ENCODE results near the gene TFR2.

DNA sequence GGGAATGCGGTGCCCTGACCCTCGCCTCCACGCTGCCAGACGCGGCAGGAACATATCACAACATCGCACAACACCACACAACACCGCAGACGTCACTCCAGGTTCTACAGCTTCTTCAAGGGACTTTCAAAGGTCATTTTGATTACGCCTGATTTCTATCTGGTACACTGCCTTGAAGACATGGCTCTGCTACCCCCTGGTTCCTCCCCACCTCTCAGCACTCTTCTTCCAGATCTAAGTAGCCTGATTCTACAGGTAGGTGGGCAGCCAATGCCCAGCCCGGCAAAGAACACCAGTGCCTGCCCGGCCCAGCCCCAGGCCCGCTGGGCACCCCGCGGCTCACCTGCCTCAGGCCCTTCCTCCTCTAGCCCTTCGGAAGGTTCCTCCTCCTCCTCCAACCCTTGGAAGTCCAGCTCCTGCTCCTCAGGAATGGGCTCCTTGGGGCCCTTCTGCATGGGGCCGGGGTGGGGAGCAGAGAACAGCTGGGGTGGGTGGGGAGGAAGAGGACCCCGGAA is 44.3 kb upstream of the TFR2 start:
- TF ChIP-seq, protein P1, sequence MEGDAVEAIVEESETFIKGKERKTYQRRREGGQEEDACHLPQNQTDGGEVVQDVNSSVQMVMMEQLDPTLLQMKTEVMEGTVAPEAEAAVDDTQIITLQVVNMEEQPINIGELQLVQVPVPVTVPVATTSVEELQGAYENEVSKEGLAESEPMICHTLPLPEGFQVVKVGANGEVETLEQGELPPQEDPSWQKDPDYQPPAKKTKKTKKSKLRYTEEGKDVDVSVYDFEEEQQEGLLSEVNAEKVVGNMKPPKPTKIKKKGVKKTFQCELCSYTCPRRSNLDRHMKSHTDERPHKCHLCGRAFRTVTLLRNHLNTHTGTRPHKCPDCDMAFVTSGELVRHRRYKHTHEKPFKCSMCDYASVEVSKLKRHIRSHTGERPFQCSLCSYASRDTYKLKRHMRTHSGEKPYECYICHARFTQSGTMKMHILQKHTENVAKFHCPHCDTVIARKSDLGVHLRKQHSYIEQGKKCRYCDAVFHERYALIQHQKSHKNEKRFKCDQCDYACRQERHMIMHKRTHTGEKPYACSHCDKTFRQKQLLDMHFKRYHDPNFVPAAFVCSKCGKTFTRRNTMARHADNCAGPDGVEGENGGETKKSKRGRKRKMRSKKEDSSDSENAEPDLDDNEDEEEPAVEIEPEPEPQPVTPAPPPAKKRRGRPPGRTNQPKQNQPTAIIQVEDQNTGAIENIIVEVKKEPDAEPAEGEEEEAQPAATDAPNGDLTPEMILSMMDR (IDR thresholded peaks at IDR 0.05): no peak
- TF ChIP-seq POLR2A (IDR thresholded peaks at IDR 0.05): no peak

Measured in esophagus squamous epithelium (tissue), 4 donors.